Keratinocyte (primary cell): Measurements from ENCODE around the gene SIDT1.

ENCODE experiments used
- EZH2 ChIP-seq: IDR thresholded peaks from one replicate; pipeline ENCODE4 v1.6.1; 2012; ENCODE audit warnings: inconsistent platforms, mild to moderate bottlenecking, low read length, moderate library complexity
- TF ChIP-seq, protein P1 (sequence below), 3 experiments: IDR thresholded peaks in 1 of 3; conservative IDR thresholded peaks in 1 of 3; optimal IDR thresholded peaks in 1 of 3; 2 replicates in 2 of 3; 3 replicates in 1 of 3; pipeline versions ENCODE3 to v1.5.1; 2011; ENCODE audit warnings: low read length in 3 of 3, mild to moderate bottlenecking in 3 of 3, moderate library complexity in 2 of 3, control low read depth in 1 of 3, inconsistent platforms in 1 of 3; ENCODE audit not compliant: insufficient read depth in 2 of 3; ENCODE audit errors: extremely low read depth in 1 of 3

DNA sequence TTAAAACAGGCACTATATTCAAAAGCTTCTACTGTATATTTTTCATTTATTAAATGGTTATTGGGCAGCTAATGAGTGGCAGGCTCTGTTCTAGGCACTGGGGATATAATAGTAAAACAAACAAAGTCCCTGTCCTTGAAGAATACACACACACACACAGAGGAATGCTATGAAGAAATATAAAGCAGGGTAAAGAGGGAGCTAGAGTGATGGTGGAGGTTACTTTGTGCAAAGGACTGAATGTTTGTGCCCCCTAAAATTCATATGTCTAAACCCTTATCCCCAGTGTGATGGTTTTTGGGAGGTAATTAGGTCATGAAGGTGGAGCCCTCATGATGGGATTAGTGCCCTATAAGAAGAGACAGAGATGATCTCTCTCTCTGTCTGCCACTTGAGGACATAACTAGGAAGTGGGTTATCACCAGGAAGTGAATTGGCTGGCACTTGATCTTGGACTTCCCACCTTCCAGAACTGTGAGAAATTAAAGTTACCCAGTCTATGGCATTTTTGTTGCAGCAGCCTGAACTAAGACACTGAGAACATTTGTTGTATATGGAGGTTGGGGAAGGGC lies 132.3 kb downstream of the SIDT1 start:
- TF ChIP-seq, protein P1, sequence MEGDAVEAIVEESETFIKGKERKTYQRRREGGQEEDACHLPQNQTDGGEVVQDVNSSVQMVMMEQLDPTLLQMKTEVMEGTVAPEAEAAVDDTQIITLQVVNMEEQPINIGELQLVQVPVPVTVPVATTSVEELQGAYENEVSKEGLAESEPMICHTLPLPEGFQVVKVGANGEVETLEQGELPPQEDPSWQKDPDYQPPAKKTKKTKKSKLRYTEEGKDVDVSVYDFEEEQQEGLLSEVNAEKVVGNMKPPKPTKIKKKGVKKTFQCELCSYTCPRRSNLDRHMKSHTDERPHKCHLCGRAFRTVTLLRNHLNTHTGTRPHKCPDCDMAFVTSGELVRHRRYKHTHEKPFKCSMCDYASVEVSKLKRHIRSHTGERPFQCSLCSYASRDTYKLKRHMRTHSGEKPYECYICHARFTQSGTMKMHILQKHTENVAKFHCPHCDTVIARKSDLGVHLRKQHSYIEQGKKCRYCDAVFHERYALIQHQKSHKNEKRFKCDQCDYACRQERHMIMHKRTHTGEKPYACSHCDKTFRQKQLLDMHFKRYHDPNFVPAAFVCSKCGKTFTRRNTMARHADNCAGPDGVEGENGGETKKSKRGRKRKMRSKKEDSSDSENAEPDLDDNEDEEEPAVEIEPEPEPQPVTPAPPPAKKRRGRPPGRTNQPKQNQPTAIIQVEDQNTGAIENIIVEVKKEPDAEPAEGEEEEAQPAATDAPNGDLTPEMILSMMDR (optimal IDR thresholded peaks at IDR 0.05 in 1 of 3, IDR thresholded peaks at IDR 0.05 in 1 of 3, conservative IDR thresholded peaks at IDR 0.05 in 1 of 3; ENCODE audit: extremely low read depth in 1 of 3, insufficient read depth in 2 of 3, low read length in 3 of 3), result no peak
- TF ChIP-seq EZH2, result no peak
